Kidney glomerular epithelial cell (primary cell): ENCODE results near the gene PPP6R2.
A peak's percentile ranks its signal among the peaks of the same experiment; 100 is the strongest.

ENCODE experiments used
- DNase-seq: peaks from one replicate; lab custom pipeline; 2025; lab: John Stamatoyannopoulos, UW

Gene PPP6R2

DNA sequence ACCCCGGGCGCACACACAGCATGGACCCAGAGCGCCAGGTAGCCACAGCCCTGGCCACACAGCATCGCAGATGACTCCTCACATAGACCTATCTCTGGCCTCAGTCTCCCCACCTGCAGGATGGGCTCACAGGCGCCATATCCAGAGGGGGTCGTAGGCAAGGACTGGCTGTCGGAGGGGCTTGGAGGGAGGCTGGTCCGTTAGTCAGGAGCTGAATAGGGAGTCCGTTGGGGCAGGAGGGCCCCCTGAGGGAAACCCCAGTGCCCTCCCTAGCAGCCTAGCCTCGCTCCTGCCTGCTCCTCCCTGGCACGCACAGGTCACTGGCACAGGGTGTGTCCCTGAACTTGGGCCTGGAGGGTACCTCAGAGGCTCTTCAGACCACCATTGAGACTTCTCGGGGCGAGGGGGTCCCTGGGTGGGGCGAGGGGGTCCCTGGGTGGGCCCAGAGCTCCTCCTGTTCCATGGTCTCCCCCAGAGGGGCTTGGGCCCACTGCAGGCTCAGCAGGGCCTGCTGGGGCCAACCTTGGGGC lies 37.7 kb upstream of the PPP6R2 start:
- DNase-seq = no peak

DNA sequence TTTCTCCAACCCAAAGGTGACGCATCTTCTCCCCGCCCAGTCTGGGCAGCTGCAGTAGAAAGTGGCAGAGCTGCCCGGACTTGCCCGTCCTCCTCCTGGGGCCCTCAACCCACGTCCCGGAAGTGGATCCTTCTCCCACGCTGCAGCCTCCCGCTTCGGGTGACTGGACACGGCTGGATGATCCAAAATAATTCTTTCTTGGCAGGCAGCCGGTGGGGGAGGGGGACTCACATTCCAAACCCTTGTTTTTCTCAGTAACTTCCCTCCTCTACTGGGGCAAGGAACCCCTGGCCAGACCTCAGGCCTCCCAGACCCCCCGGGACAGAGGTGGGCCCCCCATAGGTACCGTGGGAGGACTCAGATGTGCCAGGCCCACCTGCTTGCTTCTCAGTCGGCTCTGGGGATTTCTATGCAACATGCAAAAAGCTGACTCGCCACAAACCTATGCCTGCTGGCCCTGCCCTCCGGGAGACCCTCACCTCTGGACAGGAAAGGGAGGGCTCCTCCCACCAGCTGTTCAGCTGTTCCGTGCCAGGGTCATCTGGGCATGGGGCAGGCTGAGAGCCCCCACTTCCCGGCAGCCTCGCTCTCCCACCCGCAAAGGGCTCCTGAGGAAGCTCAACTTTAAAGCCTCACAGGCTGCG lies 37.1 kb upstream of the PPP6R2 start:
- peak; percentile 97 for DNase-seq

- no peak for DNase-seq
These were observed 36.1 kb upstream of the PPP6R2 start, which contains the start of gene PLXNB2 for GRCh38 chr22:50306753-50307749. TSS of gene PLXNB2 (minus strand) at chr22:50307646. CDS start at chr22:50290584, 17,062 bp downstream.

GRCh38 chr22:50307890-50308596 lies 35.1 kb upstream of the PPP6R2 start:
- no peak for DNase-seq

DNA sequence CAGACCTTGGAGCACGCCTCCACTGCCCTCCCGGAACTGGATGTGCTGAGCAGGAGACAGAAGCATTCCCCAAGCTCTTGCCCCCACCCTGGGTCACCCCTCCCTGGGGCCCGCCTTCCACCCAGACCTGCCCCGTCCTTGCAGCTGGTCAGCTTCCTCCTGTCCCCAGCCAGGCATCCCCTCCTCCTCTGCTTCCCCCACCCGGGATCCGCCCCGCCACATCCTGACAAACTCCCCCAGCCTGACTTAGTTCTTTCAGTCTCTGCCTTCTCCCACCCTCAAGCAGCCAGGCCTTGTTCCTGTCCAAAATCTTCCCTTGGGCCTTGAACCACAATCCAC lies 34.6 kb upstream of the PPP6R2 start:
- peak; percentile 26 for DNase-seq

DNA sequence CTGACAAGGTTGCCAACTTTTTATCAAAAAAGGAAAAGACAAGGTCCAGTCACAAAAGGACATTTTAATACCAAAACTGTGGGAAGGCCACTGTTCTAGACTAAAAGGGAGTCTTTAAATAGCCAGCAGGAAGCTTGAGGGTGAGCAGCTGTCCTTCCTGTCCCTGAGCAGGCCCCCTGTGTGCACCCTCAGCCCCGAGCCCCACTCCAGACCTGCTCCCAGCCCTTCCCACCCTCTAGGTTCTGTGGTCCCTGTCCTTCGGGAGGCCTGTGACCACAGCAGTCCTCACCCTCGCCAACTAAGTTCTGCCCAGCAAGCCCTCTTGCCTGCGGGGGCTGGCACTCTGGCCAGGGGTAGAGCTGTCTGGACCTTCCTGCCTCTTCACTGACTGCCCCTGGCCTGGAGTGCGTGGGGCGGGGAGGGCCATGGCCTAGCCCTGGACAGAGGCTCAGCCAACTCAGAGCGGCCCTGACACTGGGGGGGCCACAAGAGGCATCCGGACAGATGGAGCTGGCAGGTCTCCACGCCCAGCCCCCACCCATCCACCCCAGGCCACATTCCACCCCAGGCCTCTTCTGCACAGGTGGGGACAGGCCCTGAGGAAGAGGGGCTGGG lies 34.0 kb upstream of the PPP6R2 start:
- DNase-seq = no peak

DNA sequence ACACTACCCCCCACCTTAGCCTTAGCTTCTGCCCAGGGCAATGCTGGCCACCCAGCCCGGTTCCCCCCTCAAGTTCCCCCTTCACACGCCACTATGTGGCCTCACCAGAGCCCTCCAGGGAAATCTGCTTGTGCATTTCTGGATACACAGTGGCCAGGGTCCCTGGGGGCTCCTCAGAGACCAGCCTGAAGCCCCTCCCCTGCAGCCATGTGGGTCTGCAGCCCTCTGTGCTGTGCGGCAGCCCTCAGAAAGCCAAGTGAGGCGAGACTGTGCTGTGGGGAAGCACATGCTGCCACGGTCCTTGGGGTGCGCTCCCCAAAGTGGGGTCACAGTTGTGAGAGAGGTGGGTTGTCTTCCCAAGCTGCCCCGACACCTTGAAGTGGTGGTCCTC lies 33.5 kb upstream of the PPP6R2 start:
- DNase-seq = no peak

- no peak for DNase-seq
These were observed 33.0 kb upstream of the PPP6R2 start for GRCh38 chr22:50310031-50310722.

DNA sequence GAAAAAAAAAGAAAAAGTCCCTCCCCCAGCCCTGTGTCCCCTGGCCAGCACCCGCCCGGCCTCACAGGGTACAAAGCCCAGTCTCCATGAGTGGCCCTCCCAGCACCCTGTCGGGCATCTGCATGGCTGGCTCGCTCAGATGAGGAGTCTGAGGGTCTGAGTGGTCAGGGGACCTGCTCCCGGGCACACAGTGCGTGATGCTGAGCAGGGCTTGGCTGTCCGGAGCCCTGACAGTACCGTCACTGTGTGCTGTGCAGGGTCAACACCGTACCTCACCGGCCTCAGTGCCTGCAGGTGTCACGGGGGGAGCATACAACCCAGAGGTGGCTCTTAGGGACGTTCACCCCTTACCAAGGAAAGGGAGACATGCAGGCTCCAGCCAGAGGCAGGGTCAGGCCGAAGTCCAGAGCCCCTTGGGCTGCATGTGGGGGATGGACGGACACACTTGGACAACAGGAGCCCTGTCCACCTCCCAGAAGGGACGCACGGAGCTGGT lies 32.1 kb upstream of the PPP6R2 start:
- DNase-seq = no peak

- DNase-seq = no peak
These were observed 31.3 kb upstream of the PPP6R2 start for GRCh38 chr22:50311606-50312351.

GRCh38 chr22:50312371-50312770 lies 30.8 kb upstream of the PPP6R2 start:
- DNase-seq = no peak

- DNase-seq = no peak
These were observed 30.1 kb upstream of the PPP6R2 start for GRCh38 chr22:50313021-50313420.

DNA sequence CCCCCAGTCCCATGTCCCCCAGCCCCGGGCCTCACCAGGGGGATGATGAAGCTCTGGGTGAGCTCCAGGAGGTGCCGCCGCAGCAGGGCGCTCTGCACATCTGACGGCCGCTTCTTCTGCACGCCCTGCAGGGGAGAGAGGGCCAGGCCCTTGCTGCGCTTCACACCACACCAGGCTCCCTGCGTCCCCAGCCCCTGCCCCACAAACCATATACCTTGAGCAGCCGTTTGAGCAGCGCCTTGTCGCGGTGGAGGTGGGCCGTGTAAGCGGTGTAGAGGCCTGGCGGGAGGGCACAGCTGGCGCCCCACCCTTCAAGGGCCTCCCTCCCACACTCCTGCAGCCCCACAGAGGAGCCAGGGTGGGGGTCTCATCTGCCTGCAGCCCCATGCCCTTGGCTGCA lies 29.5 kb upstream of the PPP6R2 start:
- no peak for DNase-seq

- DNase-seq = no peak
These were observed 29.1 kb upstream of the PPP6R2 start for GRCh38 chr22:50314081-50314454.

DNA sequence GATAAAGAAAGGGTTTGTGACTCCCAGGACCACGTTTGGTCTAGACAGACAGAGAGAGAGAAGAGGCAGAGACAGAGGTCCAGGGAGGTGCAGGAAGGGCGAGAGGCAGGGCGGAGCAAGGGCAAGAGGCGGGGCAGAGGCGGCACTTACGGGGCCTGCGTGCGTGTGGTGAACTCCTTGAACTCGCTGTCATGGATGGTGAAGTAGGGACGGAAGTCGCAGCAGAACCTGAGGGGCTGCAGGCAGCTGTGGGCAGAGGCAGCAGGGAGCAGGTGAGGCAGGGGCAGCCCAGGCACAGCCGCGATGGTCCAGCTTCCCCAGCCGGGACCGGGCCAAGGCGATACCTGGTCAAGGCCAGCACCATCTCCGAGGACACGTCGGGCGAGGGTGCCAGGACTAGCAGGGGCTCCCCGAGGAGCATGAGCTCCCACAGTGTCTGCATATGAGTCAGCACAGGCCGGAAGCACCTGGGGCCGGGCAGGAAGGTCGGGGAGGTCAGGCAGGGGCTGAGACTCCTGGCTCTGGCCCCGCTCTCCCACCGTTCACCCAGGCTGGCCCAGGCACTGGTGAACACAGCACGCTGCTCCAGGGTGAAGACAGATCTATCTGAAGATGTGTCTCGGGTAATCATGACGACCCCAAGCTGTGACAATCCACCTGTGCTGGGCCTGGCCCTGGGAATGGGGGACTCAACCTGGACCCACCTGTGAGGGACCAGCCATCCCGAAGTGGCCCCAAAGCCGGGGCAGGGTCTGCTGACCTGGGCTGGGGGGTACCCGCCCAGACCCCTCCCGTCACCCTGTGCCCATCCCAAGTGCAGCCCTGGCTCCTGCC lies 28.5 kb upstream of the PPP6R2 start:
- no peak for DNase-seq

- no peak for DNase-seq
These were observed 27.6 kb upstream of the PPP6R2 start for GRCh38 chr22:50315289-50316113.

GRCh38 chr22:50316114-50317065 lies 26.7 kb upstream of the PPP6R2 start:
- no peak for DNase-seq
